ENCODE data around the gene RXRA. TPM values are rescaled to one million over a fixed set of nuclear protein-coding genes. Genes with fewer than 3 reads are reported as not detected.

The RXRA gene
- total and polyA plus RNA-seq, 5 donors from 2014 or later, result 0.29 to 13.6 (median 1.4) TPM

- Histone ChIP-seq H3K9me3 (ENCODE audit: control insufficient read depth in 2 of 2, low read length in 2 of 2) (no peaks in the 10 kb centered on the region), H3K4me3 (ENCODE audit: low read depth, low read length) (no peak overlapping the region), H3K36me3 (ENCODE audit: control insufficient read depth, insufficient read depth, low read length) (no peaks in the 10 kb centered on the region), H3K27ac (ENCODE audit: insufficient read depth, low read length, poor library complexity, severe bottlenecking) (no peak overlapping the region), H3K27me3 (ENCODE audit: control insufficient read depth, insufficient read depth, low read length) (no peaks in the 10 kb centered on the region), H3K4me1 (ENCODE audit: control insufficient read depth, insufficient read depth, low read length, poor library complexity, severe bottlenecking) (peaks cover 12% of the 10 kb centered on the region)
- ATAC-seq (ENCODE audit: low read depth in 2 of 2), result no peak
- H3K27ac Mint-ChIP-seq, result peak overlapping the region in 1 of 3 donors; percentile 56
- no peak overlapping the region for H3K4me3 Mint-ChIP-seq
- no peaks in the 10 kb centered on the region for H3K27me3 Mint-ChIP-seq
- no peaks in the 10 kb centered on the region for H3K36me3 Mint-ChIP-seq
- no peak for DNase-seq
- no peaks in the 10 kb centered on the region for H3K9me3 Mint-ChIP-seq
- H3K4me1 Mint-ChIP-seq, result peaks cover 0 to 8% (median 2%) of the 10 kb centered on the region in 4 donors
These were observed 150.7 kb downstream of the RXRA start for GRCh38 chr9:134476942-134477335.

GRCh38 chr9:134477342-134477925 is 151.2 kb downstream of the RXRA start:
- no peaks in the 10 kb centered on the region for H3K36me3 Mint-ChIP-seq
- H3K4me3 ChIP-seq (ENCODE audit: low read depth, low read length), result no peak overlapping the region
- H3K27me3 ChIP-seq (ENCODE audit: control insufficient read depth, insufficient read depth, low read length), result no peaks in the 10 kb centered on the region
- no peak for ATAC-seq (ENCODE audit: low read depth in 2 of 2)
- peaks cover 2% of the 10 kb centered on the region for H3K27me3 Mint-ChIP-seq
- no peak for DNase-seq
- peaks cover 0 to 8% (median 2%) of the 10 kb centered on the region in 4 donors for H3K4me1 Mint-ChIP-seq
- H3K9me3 ChIP-seq (ENCODE audit: control insufficient read depth in 2 of 2, low read length in 2 of 2), result no peaks in the 10 kb centered on the region
- peaks cover 12% of the 10 kb centered on the region for H3K4me1 ChIP-seq (ENCODE audit: control insufficient read depth, insufficient read depth, low read length, poor library complexity, severe bottlenecking)
- H3K4me3 Mint-ChIP-seq, result no peak overlapping the region
- peak overlapping the region; percentile 26 to 78 (median 73) for H3K27ac Mint-ChIP-seq
- no peaks in the 10 kb centered on the region for H3K9me3 Mint-ChIP-seq
- no peak overlapping the region for H3K27ac ChIP-seq (ENCODE audit: insufficient read depth, low read length, poor library complexity, severe bottlenecking)
- H3K36me3 ChIP-seq (ENCODE audit: control insufficient read depth, insufficient read depth, low read length), result no peaks in the 10 kb centered on the region

DNA sequence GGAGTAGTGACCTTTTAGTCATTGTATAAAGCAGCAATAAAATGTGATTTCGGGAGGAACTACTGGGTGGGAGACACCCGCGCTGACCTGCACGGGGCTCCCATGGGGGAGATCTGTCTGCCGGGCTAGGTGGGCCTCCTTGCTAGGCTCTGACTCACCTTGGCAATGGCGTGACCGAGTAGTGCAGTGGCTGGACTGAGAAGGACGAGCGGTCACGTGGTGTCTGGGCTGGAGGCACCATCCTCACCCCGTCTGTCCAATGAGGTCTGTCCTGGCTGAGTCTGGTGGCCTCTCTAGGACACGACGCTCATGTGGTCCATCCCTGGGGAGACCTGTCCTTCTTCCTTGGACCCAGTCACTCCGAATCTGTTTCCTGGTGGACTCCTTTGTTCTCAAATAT is 151.7 kb downstream of the RXRA start:
- no peaks in the 10 kb centered on the region for H3K9me3 ChIP-seq (ENCODE audit: control insufficient read depth in 2 of 2, low read length in 2 of 2)
- no peaks in the 10 kb centered on the region for H3K27me3 ChIP-seq (ENCODE audit: control insufficient read depth, insufficient read depth, low read length)
- H3K4me1 ChIP-seq (ENCODE audit: control insufficient read depth, insufficient read depth, low read length, poor library complexity, severe bottlenecking), result peaks cover 12% of the 10 kb centered on the region
- H3K36me3 ChIP-seq (ENCODE audit: control insufficient read depth, insufficient read depth, low read length), result no peaks in the 10 kb centered on the region
- ATAC-seq (ENCODE audit: low read depth in 2 of 2) (no peak), DNase-seq (no peak)
- Mint-ChIP-seq H3K4me1 (peaks cover 0 to 8% (median 2%) of the 10 kb centered on the region in 4 donors), H3K9me3 (no peaks in the 10 kb centered on the region), H3K27me3 (peaks cover 5% of the 10 kb centered on the region), H3K4me3 (no peak overlapping the region), H3K27ac (peak overlapping the region in 2 of 3 donors; percentile 73 to 78), H3K36me3 (no peaks in the 10 kb centered on the region)
- no peak overlapping the region for H3K27ac ChIP-seq (ENCODE audit: insufficient read depth, low read length, poor library complexity, severe bottlenecking)
- H3K4me3 ChIP-seq (ENCODE audit: low read depth, low read length), result no peak overlapping the region

- Mint-ChIP-seq H3K9me3 (no peaks in the 10 kb centered on the region), H3K27ac (no peak overlapping the region), H3K4me3 (no peak overlapping the region), H3K4me1 (peaks cover 0 to 4% (median 0%) of the 10 kb centered on the region in 4 donors), H3K36me3 (no peaks in the 10 kb centered on the region), H3K27me3 (peaks cover 11% of the 10 kb centered on the region)
- H3K9me3 ChIP-seq (ENCODE audit: control insufficient read depth in 2 of 2, low read length in 2 of 2), result no peaks in the 10 kb centered on the region
- no peak overlapping the region for H3K27ac ChIP-seq (ENCODE audit: insufficient read depth, low read length, poor library complexity, severe bottlenecking)
- H3K27me3 ChIP-seq (ENCODE audit: control insufficient read depth, insufficient read depth, low read length), result no peaks in the 10 kb centered on the region
- no peak overlapping the region for H3K4me3 ChIP-seq (ENCODE audit: low read depth, low read length)
- no peak for ATAC-seq (ENCODE audit: low read depth in 2 of 2)
- H3K4me1 ChIP-seq (ENCODE audit: control insufficient read depth, insufficient read depth, low read length, poor library complexity, severe bottlenecking), result no peaks in the 10 kb centered on the region
- no peak for DNase-seq
- no peaks in the 10 kb centered on the region for H3K36me3 ChIP-seq (ENCODE audit: control insufficient read depth, insufficient read depth, low read length)
These were observed 155.5 kb downstream of the RXRA start for GRCh38 chr9:134481762-134482161.

DNA sequence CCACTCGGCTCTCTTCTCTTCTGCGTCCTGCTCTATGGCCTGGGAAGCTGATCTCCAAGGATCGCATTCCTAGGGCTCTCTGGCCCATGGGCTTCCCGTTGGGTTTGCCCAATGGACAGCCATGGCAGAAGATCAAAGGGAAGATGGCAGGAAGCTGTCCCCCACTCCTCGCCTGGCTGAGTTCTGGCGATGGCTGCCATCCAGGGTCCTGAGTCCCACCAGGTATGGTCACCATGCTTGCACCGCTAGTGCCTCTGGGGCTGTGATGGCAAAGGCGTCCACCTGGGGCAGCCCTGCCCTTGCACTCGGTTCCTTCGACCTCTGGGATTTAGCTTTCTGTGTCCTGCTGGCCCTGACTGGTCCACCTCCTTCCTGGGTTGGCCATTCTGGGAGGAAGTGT is 156.0 kb downstream of the RXRA start:
- Histone ChIP-seq H3K4me3 (ENCODE audit: low read depth, low read length) (no peak overlapping the region), H3K9me3 (ENCODE audit: control insufficient read depth in 2 of 2, low read length in 2 of 2) (no peaks in the 10 kb centered on the region), H3K27me3 (ENCODE audit: control insufficient read depth, insufficient read depth, low read length) (no peaks in the 10 kb centered on the region), H3K36me3 (ENCODE audit: control insufficient read depth, insufficient read depth, low read length) (no peaks in the 10 kb centered on the region), H3K27ac (ENCODE audit: insufficient read depth, low read length, poor library complexity, severe bottlenecking) (no peak overlapping the region), H3K4me1 (ENCODE audit: control insufficient read depth, insufficient read depth, low read length, poor library complexity, severe bottlenecking) (no peaks in the 10 kb centered on the region)
- Mint-ChIP-seq H3K27ac (no peak overlapping the region), H3K4me3 (no peak overlapping the region), H3K27me3 (peaks cover 11% of the 10 kb centered on the region), H3K4me1 (peaks cover 0 to 4% (median 0%) of the 10 kb centered on the region in 4 donors), H3K9me3 (no peaks in the 10 kb centered on the region), H3K36me3 (no peaks in the 10 kb centered on the region)
- DNase-seq (no peak), ATAC-seq (ENCODE audit: low read depth in 2 of 2) (no peak)

- Mint-ChIP-seq H3K36me3 (no peaks in the 10 kb centered on the region), H3K27ac (no peak overlapping the region), H3K4me1 (no peaks in the 10 kb centered on the region)
These were observed 157.3 kb downstream of the RXRA start for GRCh38 chr9:134483361-134484184.

GRCh38 chr9:134484479-134484878 is 158.2 kb downstream of the RXRA start:
- DNase-seq, result no peak
- H3K36me3 Mint-ChIP-seq, result no peaks in the 10 kb centered on the region
- H3K27ac ChIP-seq (ENCODE audit: insufficient read depth, low read length, poor library complexity, severe bottlenecking), result no peak overlapping the region

More at GRCh38 chr9:134483361-134484184, 157.3 kb downstream of the RXRA start:
- H3K4me1 ChIP-seq (ENCODE audit: control insufficient read depth, insufficient read depth, low read length, poor library complexity, severe bottlenecking), result no peaks in the 10 kb centered on the region
- Mint-ChIP-seq H3K27me3 (peaks cover 11% of the 10 kb centered on the region), H3K9me3 (no peaks in the 10 kb centered on the region), H3K4me3 (no peak overlapping the region)
- ATAC-seq (ENCODE audit: low read depth in 2 of 2) (no peak), DNase-seq (no peak)
- no peaks in the 10 kb centered on the region for H3K27me3 ChIP-seq (ENCODE audit: control insufficient read depth, insufficient read depth, low read length)
- no peaks in the 10 kb centered on the region for H3K36me3 ChIP-seq (ENCODE audit: control insufficient read depth, insufficient read depth, low read length)
- no peaks in the 10 kb centered on the region for H3K9me3 ChIP-seq (ENCODE audit: control insufficient read depth in 2 of 2, low read length in 2 of 2)
- H3K4me3 ChIP-seq (ENCODE audit: low read depth, low read length), result no peak overlapping the region
- no peak overlapping the region for H3K27ac ChIP-seq (ENCODE audit: insufficient read depth, low read length, poor library complexity, severe bottlenecking)

More at GRCh38 chr9:134484479-134484878, 158.2 kb downstream of the RXRA start:
- Mint-ChIP-seq H3K9me3 (no peaks in the 10 kb centered on the region), H3K27me3 (peaks cover 11% of the 10 kb centered on the region), H3K4me3 (no peak overlapping the region), H3K27ac (no peak overlapping the region), H3K4me1 (no peaks in the 10 kb centered on the region)
- Histone ChIP-seq H3K36me3 (ENCODE audit: control insufficient read depth, insufficient read depth, low read length) (no peaks in the 10 kb centered on the region), H3K4me1 (ENCODE audit: control insufficient read depth, insufficient read depth, low read length, poor library complexity, severe bottlenecking) (no peaks in the 10 kb centered on the region), H3K9me3 (ENCODE audit: control insufficient read depth in 2 of 2, low read length in 2 of 2) (no peaks in the 10 kb centered on the region), H3K4me3 (ENCODE audit: low read depth, low read length) (no peak overlapping the region), H3K27me3 (ENCODE audit: control insufficient read depth, insufficient read depth, low read length) (no peaks in the 10 kb centered on the region)
- no peak for ATAC-seq (ENCODE audit: low read depth in 2 of 2)

Data from CD4-positive, CD25-positive, alpha-beta regulatory T cell (primary cell).